K562 (cell line): Measurements from ENCODE around the gene SPHK2. TPM values are rescaled to one million over a fixed set of nuclear protein-coding genes. Genes with fewer than 3 reads are reported as not detected.
A peak's percentile ranks its signal among the peaks of the same experiment; 100 is the strongest.

Source experiments
- AFF4 ChIP-seq: sonication (generic); formaldehyde crosslinking; IDR thresholded peaks from 2 replicates; pipeline ENCODE4 v1.8.0; 2023; ENCODE audit warnings: mild to moderate bottlenecking, missing genetic modification reagents
- DPF2 ChIP-seq: fragments of 450-650 bp; IDR thresholded peaks from 2 replicates; pipeline ENCODE4 v1.6.1; 2016
- FOXK2 ChIP-seq, 2 experiments: fragments of 450-650 bp; IDR thresholded peaks in 1 of 2; conservative IDR thresholded peaks in 1 of 2; 2 replicates each; pipeline ENCODE4 v1.6.1; 2016; ENCODE audit warnings: low read depth in 2 of 2, mild to moderate bottlenecking in 1 of 2
- NFRKB ChIP-seq: fragments of 450-650 bp; IDR thresholded peaks from 2 replicates; pipeline ENCODE4 v1.6.1; 2016; ENCODE audit warnings: low read depth
- RBM17 ChIP-seq: fragments of 200-400 bp; formaldehyde crosslinking; IDR thresholded peaks from 2 replicates; pipeline ENCODE4 v1.6.1; 2017; ENCODE audit warnings: low read depth, mild to moderate bottlenecking, low read length, borderline replicate concordance
- REST ChIP-seq, 2 experiments: fragments of 450-650 bp; formaldehyde crosslinking in 1 of 2; IDR thresholded peaks; 2 replicates each; pipeline versions ENCODE4 v1.4.0 to v1.6.1; 2014 to 2020; ENCODE audit warnings: mild to moderate bottlenecking in 2 of 2, borderline replicate concordance in 1 of 2, low read depth in 1 of 2
- SOX6 ChIP-seq: fragments of 450-650 bp; IDR thresholded peaks from 2 replicates; pipeline ENCODE4 v1.6.1; 2014; ENCODE audit warnings: mild to moderate bottlenecking
- TCF15 ChIP-seq: fragments of 250-450 bp; sonication (Bioruptor Pico); IDR thresholded peaks from 2 replicates; pipeline ENCODE4 v1.8.0; 2022; ENCODE audit warnings: moderate library complexity, mild to moderate bottlenecking, inconsistent platforms
- TEAD2 ChIP-seq: fragments of 450-650 bp; IDR thresholded peaks from 2 replicates; pipeline ENCODE4 v1.6.1; 2016; ENCODE audit warnings: missing genetic modification characterization, control low read depth, missing compliant biosample characterization
- ZNF583 ChIP-seq: fragments of 250-450 bp; sonication (Bioruptor Pico); IDR thresholded peaks from 2 replicates; pipeline ENCODE4 v1.4.0; 2020
- ZNF644 ChIP-seq: fragments of 200-800 bp; sonication (Bioruptor generic); IDR thresholded peaks from 2 replicates; pipeline ENCODE4 v1.6.1; 2016; ENCODE audit warnings: low read depth, missing genetic modification characterization, missing compliant biosample characterization
- ZZZ3 ChIP-seq: fragments of 450-650 bp; IDR thresholded peaks from 2 replicates; pipeline ENCODE4 v1.6.1; 2016; ENCODE audit warnings: antibody characterized with exemption, mild to moderate bottlenecking, moderate library complexity
- polyA plus RNA-seq, 8 experiments: library from polyadenylated mRNA; depleted of rRNA in 4 of 8; stranded (reverse) in 5 of 8; unstranded in 3 of 8; fragments of >200 nt; fragmentation: Nextera tagmentation in 2 of 8; fragmentation: Illumina TruSeq in 1 of 8; extraction: Ambion mirVana in 2 of 8; extraction: Trizol in 1 of 8; gene quantifications; 2 replicates each; pipeline versions ENCODE4 v1.2.1 to v1.2.3, GENCODE V29; 2011 to 2014; ENCODE audit warnings: inconsistent platforms in 1 of 8, missing spikeins in 1 of 8
- total RNA-seq, 7 experiments: library from RNA; depleted of rRNA in 6 of 7; stranded (reverse); fragments of >200 nt in 6 of 7; fragmentation: Illumina TruSeq in 2 of 7; extraction: Trizol in 2 of 7; gene quantifications; 2 replicates each; pipeline versions ENCODE4 v1.2.1 to v1.2.3, GENCODE V29; 2011 to 2021; ENCODE audit warnings: low replicate concordance in 1 of 7

Gene SPHK2
- total and polyA plus RNA-seq, 9 of the 15 experiments (the other 6 are each of a cell fraction or from before 2014, with no cell fraction given), result 0.10 to 15.2 (median 2.9) TPM

- TF ChIP-seq REST (IDR thresholded peaks at IDR 0.05; ENCODE audit: borderline replicate concordance), result peak; percentile 80
- TF ChIP-seq REST (CRISPR knock-in tag; IDR thresholded peaks at IDR 0.05; ENCODE audit: low read depth), result no peak
- 0 out of 2 replicates have a peak, but pooled peaks have one; percentile 36 for TF ChIP-seq ZNF583
- peak; percentile 6; the same call in 1 of the 2 replicates for TF ChIP-seq AFF4 (CRISPR knock-in tag)
- peak; percentile 71 for TF ChIP-seq SOX6
- 0 out of 2 replicates have a peak, but pooled peaks have one; percentile 34 for TF ChIP-seq ZNF644 (tag)
- peak; percentile 88 for TF ChIP-seq TEAD2 (tag)
- TF ChIP-seq ZZZ3, result no peak
- TF ChIP-seq NFRKB, result peak; percentile 31; the same call in 1 of the 2 replicates
- TF ChIP-seq DPF2, result 0 out of 2 replicates have a peak, but pooled peaks have one; percentile 5
- no peak for TF ChIP-seq RBM17
- TF ChIP-seq FOXK2 (conservative IDR thresholded peaks at IDR 0.05 in 1 of 2, IDR thresholded peaks at IDR 0.05 in 1 of 2; ENCODE audit: low read depth in 2 of 2), result peak; percentile 39 to 80; a peak in 2 of 4 replicates
- TF ChIP-seq TCF15, result no peak
These were observed 15.3 kb downstream of the SPHK2 start (continued) for GRCh38 chr19:48634424-48635262.
